ENCODE measurements around the gene ABCC3.

Gene ABCC3

GRCh38 chr17:50634224-50634914 lies at the start of gene ABCC3:
TSS of gene ABCC3 (plus strand) at chr17:50634881. CDS start at chr17:50634937, 56 bp downstream.
- DNase-seq: peak; percentile 33

GRCh38 chr17:50585346-50585745 lies 49.3 kb upstream of the ABCC3 start:
- no peak for DNase-seq

DNA sequence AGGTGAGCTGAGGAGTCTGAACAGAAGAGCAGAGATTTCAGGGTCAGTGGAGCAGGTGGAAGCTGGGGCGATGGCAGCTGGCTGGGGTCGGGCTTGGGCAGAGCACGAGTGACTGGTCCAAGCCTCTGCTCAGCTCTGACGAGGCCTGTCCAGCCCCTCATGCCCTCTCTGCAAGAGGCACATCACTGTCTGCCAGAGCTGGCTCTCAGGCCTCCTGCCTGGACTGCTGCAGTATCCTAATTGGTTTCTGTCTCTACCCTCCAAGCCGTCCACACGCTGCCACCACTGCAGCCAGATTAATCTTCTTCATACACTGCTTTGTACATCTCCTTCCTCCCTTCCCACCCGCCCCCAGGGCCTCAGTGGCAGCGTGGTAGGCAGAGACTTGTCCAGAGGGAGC lies 48.8 kb upstream of the ABCC3 start:
- no peak for DNase-seq

DNA sequence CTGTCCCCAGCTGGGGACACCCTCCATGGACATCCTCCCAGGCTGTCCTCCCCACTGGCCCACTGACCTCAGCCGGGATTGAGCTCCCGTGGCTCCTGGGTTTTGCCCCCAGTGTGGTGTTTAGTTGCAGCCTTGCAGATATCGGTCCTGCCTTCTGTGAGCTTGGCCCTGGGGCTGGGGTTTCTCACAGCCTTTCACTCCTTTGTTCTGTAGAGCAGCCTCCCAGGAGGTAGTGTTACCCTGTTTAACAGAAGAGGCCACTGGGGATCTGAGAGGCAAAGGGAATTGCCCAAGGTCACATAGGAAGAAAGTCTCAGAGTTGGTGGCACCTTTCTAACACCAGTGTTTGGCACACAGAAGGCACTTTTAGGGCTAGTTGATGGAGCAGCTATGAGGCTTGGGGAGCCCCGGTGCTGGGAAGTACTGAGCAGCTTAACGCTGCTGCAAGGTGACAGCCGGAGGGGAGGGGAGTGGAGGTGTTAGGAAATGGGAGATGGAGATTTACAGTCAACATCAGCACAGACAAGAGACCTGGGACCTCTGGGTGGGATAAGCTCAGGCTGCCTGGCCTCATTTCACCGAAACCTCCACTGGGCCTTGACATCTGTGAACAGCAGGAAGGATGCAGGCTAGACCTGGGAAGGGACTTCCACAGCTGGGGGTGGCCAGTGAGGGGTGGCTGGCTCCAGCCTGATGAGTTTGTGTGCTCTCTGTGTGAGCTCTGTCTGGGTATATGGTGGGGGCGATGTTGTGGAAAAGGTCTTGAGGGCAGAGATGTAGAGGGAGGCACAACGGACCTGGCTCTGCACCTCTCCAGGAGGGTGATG lies 48.0 kb upstream of the ABCC3 start:
- DNase-seq: no peak

- no peak for DNase-seq
Measured at GRCh38 chr17:50587571-50587970, 47.1 kb upstream of the ABCC3 start.

DNA sequence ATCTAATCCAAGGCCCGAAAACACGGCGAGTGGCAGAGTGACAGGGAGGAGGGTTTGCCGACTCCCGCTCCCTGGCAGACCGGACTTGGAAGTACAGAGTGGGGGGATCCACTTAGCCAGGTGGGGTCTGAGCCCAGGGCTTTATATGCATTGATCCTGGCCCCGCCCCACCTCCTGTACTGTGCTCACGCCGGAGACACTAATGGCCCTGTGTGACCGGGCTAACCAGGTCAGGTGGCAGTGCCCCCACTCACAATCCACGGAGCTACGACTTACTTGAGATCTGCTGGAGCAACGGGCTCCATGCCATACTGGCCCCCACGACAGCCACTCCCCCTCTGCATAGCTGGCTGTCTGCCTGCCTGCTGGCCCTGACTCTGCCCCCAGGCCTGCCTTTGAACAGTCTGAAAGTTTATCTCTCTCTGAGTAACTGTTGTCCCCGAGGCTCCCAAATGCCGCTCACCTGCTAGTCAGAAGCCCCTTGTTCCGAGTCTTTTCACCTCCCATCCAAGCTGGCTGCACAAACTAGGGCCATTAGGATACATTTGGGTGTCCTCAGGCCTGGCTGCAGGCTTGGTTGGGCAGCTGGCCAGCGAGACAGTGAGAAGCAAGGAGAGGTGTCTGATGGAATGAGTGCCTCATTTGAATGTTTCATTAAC lies 46.2 kb upstream of the ABCC3 start:
- DNase-seq: no peak

- no peak for DNase-seq
Measured at GRCh38 chr17:50589095-50589705, 45.5 kb upstream of the ABCC3 start.

DNA sequence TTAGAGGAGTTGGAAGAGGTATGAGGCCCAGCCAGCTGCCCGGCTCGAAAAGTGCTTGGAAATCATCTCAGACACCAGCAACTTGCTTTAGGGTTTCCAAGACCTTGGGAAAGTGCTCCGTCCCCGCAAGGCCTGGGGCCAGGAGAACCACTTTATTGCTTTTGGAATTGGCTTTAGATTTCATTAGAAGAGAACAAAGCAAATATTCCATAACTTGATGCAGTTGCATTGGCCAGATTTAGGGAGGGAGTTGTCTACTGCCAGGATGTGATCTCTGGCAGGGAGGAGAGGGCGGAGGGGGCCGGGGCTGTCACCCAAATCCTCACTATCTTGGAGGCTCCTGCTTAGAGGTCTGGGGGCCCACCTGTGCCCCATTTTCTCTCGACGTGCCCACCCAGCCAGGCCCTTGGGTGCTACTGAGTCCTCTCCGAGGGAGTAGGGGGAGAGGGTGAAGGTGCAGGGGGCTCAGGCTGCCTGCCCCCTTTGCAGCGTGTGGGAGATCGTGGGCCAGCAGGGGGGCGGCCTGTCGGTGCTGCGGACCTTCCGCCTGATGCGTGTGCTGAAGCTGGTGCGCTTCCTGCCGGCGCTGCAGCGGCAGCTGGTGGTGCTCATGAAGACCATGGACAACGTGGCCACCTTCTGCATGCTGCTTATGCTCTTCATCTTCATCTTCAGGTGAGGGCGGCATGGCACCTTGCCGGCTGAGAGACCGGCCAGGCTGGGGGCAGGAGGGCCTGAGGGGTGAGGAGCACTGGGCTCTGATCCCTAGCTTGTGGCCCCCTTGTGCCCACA lies 43.5 kb upstream of the ABCC3 start:
- no peak for DNase-seq

- peak; percentile 61 for DNase-seq
Measured at GRCh38 chr17:50593321-50593720, 41.4 kb upstream of the ABCC3 start.

- DNase-seq: no peak
Measured at GRCh38 chr17:50594128-50594823, 40.4 kb upstream of the ABCC3 start.

DNA sequence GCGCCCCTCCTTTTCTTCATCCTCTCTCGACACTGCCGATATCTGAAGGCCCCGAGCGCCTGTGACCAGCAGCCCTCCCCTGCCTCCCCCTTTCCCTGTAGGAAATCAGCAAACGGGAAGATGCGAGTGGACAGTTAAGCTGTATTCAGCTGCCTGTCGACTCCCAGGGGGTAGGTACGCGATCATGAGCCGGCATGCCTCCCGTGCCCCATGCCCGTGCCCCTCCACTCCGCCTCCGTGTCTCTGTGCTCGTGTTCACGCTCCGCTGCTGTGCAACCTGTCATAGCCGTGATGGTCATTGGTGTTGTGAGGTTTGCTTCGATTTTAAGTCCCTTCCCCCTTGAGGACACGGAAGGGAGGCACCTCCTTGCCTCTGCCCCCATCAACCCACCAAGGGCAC lies 39.8 kb upstream of the ABCC3 start:
- DNase-seq: no peak

DNA sequence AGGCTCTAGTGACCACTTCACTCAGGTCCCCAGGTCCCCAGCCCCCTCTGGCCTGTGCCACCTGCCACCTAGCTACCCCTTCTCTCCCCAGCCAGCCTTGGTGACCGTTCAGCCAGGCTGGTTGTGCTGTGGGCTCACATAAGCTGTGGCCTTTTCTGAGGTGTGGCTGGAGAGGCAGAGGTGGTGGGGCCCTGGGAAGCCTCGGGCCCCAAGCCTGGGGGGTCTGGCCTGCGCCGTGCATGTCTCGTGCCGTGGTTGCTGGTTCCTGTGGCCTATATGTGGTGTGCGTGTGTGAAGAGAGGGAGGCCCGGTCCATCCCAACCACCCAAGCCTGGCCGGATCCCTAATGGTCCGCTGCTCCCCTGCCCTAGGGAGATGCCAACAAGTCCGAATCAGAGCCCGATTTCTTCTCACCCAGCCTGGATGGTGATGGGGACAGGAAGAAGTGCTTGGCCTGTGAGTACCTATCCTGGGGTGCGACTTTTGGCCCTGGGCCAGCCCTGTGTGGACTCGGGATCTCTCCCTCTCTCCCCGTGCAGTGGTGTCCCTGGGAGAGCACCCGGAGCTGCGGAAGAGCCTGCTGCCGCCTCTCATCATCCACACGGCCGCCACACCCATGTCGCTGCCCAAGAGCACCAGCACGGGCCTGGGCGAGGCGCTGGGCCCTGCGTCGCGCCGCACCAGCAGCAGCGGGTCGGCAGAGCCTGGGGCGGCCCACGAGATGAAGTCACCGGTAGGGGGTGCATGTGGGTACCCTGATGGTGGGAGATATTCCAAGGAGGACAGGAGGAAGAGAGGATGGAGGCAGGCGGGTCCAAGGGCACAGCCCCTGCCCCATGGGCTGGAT lies 38.3 kb upstream of the ABCC3 start:
- DNase-seq: no peak

- DNase-seq: no peak
Measured at GRCh38 chr17:50598487-50598886, 36.2 kb upstream of the ABCC3 start.

GRCh38 chr17:50599606-50600005 lies 35.1 kb upstream of the ABCC3 start:
- DNase-seq: no peak

DNA sequence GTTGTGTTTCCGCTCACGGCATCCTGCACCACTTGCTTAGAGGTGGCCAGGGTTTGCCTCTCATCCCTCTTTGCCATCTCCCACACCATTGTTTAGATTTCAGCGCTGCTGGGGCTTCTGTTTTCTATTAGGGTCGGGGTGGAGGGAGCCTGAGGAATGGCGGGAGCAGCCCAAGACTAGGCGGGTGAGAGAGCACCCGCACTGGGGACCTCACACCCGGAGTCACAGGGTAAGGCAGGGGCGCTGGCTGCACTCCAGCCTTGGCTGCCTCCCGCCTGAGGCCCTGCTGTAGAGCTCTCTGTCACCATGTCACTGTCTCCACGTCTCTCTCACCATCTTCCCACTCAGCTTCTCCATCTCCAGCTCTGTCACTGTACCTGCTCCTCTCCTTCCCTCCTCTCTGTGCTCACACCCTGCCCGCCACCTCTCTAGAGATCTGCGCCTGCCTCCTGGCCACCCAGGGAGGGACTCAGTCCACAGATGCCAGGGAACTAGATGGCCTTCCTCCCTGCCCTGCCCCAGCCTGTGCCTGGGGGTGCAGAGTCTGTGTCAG lies 32.8 kb upstream of the ABCC3 start:
- no peak for DNase-seq

DNA sequence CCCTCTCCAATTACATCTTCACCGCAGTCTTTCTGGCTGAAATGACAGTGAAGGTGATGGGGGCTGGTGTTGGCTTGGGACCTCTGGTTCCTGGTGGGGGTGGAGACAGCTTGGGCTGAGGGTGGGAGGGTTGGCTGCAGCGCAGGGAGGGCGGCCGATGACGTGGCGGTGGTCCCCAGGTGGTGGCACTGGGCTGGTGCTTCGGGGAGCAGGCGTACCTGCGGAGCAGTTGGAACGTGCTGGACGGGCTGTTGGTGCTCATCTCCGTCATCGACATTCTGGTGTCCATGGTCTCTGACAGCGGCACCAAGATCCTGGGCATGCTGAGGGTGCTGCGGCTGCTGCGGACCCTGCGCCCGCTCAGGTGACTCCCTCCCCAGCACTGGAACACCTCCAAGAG lies 31.8 kb upstream of the ABCC3 start:
- no peak for DNase-seq

DNA sequence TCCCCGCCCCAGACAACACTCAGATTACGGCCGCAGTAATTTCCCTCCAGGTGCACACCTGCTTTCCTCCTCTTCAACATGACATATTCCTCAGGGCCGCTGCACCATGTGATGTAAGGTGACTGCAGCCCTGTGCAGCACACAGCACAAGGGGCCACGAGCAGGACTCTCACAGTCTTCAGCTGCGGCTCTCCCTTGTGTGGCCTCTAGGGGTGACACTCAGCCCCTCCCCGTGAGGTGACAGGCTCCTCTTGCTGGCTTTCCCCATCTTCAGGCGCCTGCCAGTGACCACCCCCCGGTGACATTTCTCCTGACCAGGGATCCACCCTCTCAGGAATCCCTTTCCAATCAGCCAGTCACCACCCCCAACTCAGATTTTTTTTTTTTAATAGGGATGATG lies 31.3 kb upstream of the ABCC3 start:
- no peak for DNase-seq

- DNase-seq: peak; percentile 98
Measured at GRCh38 chr17:50604513-50604912, 30.2 kb upstream of the ABCC3 start.

- DNase-seq: no peak
Measured at GRCh38 chr17:50605429-50605828, 29.3 kb upstream of the ABCC3 start.

- no peak for DNase-seq
Measured at GRCh38 chr17:50607522-50608175, 27.0 kb upstream of the ABCC3 start.

All from right hindlimb (tissue), 1 donor.